ENCODE measurements around the gene DAPL1.

DNA sequence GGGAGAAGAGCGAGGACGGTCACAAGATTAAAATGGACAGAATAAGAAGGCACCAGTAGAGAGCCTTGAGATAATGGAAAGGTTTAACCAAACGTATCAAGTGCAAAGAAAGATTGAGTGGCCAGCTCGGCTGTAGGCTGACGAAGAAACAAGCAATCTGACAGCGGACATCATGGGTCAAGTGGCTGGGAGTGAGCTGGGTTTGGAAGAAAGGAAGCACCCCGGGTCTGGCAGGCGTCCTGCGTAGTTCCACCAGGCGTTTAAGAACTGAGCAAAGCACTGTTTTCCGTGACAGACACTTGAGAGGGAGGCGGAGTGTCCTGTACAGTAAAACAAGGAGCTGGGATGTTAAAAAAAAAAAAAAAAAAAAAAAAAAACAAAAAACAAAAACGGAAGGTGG lies 27.1 kb downstream of the DAPL1 start:
- TF ChIP-seq FOXK2 (IDR thresholded peaks at IDR 0.05) (no peak), NFRKB (IDR thresholded peaks at IDR 0.05) (no peak), SP1 (IDR thresholded peaks at IDR 0.05) (no peak)

All from HEK293T (cell line).